GM21390 (cell line): ENCODE measurements around the gene LAMB1.

ENCODE experiments used
- ATAC-seq: cut with Tn5 transposase; IDR thresholded peaks from one replicate; pipeline ENCODE4 v1.9.1; 2021; ENCODE audit not compliant: unreplicated experiment

The LAMB1 gene

GRCh38 chr7:107949443-107949935, 53.5 kb downstream of the LAMB1 start:
- no peak for ATAC-seq

- ATAC-seq = no peak
These were observed 54.1 kb downstream of the LAMB1 start for GRCh38 chr7:107948645-107949442.

GRCh38 chr7:107946881-107947280, 56.1 kb downstream of the LAMB1 start:
- no peak for ATAC-seq

- ATAC-seq = no peak
These were observed 56.5 kb downstream of the LAMB1 start for GRCh38 chr7:107946451-107946850.

- ATAC-seq = no peak
These were observed 57.6 kb downstream of the LAMB1 start for GRCh38 chr7:107945332-107945731.

- no peak for ATAC-seq
These were observed 58.4 kb downstream of the LAMB1 start for GRCh38 chr7:107944411-107945169.

GRCh38 chr7:107943018-107943417, 59.9 kb downstream of the LAMB1 start:
- ATAC-seq = no peak

GRCh38 chr7:107940951-107941350, 62.0 kb downstream of the LAMB1 start:
- ATAC-seq = no peak

GRCh38 chr7:107939573-107940489, 63.1 kb downstream of the LAMB1 start:
- ATAC-seq = no peak

GRCh38 chr7:107938456-107939250, 64.3 kb downstream of the LAMB1 start:
- ATAC-seq = no peak

GRCh38 chr7:107937531-107937930, 65.4 kb downstream of the LAMB1 start:
- no peak for ATAC-seq

GRCh38 chr7:107936312-107936711, 66.6 kb downstream of the LAMB1 start:
- ATAC-seq = no peak

- no peak for ATAC-seq
These were observed 67.8 kb downstream of the LAMB1 start for GRCh38 chr7:107934991-107935770.

- no peak for ATAC-seq
These were observed 69.5 kb downstream of the LAMB1 start for GRCh38 chr7:107933386-107934013.

GRCh38 chr7:107932805-107933204, 70.2 kb downstream of the LAMB1 start:
- no peak for ATAC-seq

GRCh38 chr7:107931740-107932515, 71.0 kb downstream of the LAMB1 start:
- ATAC-seq = no peak

GRCh38 chr7:107926481-107926880, 76.5 kb downstream of the LAMB1 start:
- no peak for ATAC-seq

GRCh38 chr7:107924841-107925504, 78.0 kb downstream of the LAMB1 start:
- ATAC-seq = peak; percentile 93
